Coronary artery (tissue), 2 donors: ENCODE measurements around the gene ACADVL.

Source experiments
- DNase-seq: peaks from one replicate; pipeline ENCODE4 v3.0.0-alpha.2; 2017; ENCODE audit warnings: low spot score
- H3K27ac ChIP-seq, 2 donors: fragments of 200-600 bp; sonication (generic); one replicate each; pipeline ENCODE4 v1.5.1; 2016 to 2019
- H3K4me3 ChIP-seq: fragments of 200-600 bp; sonication (generic); 2 replicates; pipeline ENCODE4 v1.5.1; 2016; ENCODE audit warnings: mild to moderate bottlenecking, moderate library complexity
- CTCF ChIP-seq: fragments of 200-600 bp; sonication (generic); IDR thresholded peaks from one replicate; pipeline ENCODE4 v1.5.1; 2019; ENCODE audit warnings: antibody characterized with exemption

ACADVL gene

GRCh38 chr17:7205561-7205960 lies 14.2 kb upstream of the ACADVL start:
- no peak for DNase-seq
- no peak for TF ChIP-seq CTCF
- Histone ChIP-seq H3K27ac (peak overlapping the region; percentile 57 to 70), H3K4me3 (peak overlapping the region; percentile 76)

DNA sequence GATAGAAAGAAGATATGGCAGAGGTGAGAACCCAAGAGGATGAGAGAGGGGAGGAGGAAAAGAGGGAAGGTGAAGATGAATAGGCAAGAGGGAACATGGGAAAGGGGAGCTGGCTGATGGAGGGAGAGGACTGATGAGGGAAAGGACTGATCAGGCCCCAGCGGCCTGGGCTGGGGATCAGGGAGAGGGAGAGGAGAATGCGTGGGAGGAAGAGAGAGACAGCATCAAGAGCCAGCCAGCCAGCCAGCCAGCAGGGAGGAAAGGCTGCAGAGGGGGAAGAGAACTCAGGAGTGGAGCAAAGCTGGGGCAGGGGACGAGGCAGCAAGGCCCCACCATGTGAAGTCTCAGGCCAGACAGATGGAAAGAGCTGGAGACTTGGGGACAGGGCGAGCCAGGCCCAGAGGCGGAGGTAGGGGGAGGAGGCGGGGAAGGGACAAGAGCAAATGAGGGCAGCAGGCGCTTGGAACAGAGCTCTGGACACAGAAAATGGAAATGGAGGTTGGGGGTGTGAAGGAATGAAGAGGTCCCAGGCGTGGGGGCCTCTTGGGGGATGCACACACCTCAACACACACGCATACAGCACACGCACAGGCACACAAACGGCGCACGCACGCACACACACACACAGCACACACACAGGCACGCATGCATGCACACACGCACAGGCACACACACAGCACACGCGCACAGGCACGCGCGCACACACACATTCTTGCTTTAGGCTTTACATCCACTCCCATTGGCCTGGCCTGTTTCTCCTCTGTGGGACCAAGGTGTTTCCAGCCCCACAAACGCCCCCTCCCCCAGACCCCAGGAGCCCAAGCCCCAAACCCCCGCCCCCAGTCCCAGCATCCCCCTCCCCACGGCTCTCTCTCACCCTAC lies 12.4 kb upstream of the ACADVL start:
- DNase-seq: no peak
- Histone ChIP-seq H3K4me3 (no peak overlapping the region), H3K27ac (no peak overlapping the region)
- TF ChIP-seq CTCF: no peak

GRCh38 chr17:7208027-7208571 lies 11.6 kb upstream of the ACADVL start:
- no peak for DNase-seq

GRCh38 chr17:7208754-7209460 lies 10.8 kb upstream of the ACADVL start:
- DNase-seq: no peak
- Histone ChIP-seq H3K27ac (no peak overlapping the region), H3K4me3 (no peak overlapping the region)
- no peak for TF ChIP-seq CTCF

More at GRCh38 chr17:7208027-7208571, 11.6 kb upstream of the ACADVL start:
- Histone ChIP-seq H3K4me3 (no peak overlapping the region), H3K27ac (no peak overlapping the region)
- TF ChIP-seq CTCF: no peak

- no peak for TF ChIP-seq CTCF
- DNase-seq: no peak
- no peak overlapping the region for H3K27ac ChIP-seq
- no peak overlapping the region for H3K4me3 ChIP-seq
Measured at GRCh38 chr17:7211491-7212273, 8.1 kb upstream of the ACADVL start.

DNA sequence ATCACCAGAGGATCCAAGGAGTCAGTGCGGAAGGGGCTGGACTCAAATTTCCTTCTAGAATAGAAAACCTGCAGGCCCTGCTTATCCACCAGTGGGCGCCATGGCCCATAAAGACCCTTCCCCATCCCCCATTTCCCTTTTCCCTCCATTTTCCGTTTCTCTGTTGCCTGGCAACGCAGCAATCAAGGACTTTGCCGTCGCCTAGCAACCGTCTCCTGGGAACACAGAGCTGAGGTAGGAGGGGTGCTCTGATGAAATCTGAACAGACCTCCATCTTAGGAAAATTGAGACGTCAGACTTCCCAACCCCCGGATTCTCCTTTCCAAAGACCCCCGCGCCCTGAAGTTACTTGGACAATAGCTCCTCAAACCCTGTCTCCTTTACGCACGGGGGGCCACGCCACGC lies 5.8 kb upstream of the ACADVL start:
- peak overlapping the region; percentile 72 for H3K4me3 ChIP-seq
- DNase-seq: peak; percentile 91
- TF ChIP-seq CTCF: no peak
- H3K27ac ChIP-seq: peak overlapping the region; percentile 69 to 99
